ENCODE measurements around the gene ACYP1. TPM values are rescaled to one million over a fixed set of nuclear protein-coding genes. Genes with fewer than 3 reads are reported as not detected.

Gene ACYP1
- total RNA-seq, 3 donors from 2014 or later (not counting 1 experiment from before 2014, with no cell fraction given): 13.3 to 17.4 (median 14.9) TPM

- Histone ChIP-seq H3K36me3 (ENCODE audit: control insufficient read depth, insufficient read depth, low read length) (peaks cover 62% of the 10 kb centered on the region), H3K27me3 (ENCODE audit: control insufficient read depth, insufficient read depth, low read length) (no peaks in the 10 kb centered on the region), H3K9me3 (ENCODE audit: control insufficient read depth, insufficient read depth, low read length) (no peaks in the 10 kb centered on the region), H3K4me1 (ENCODE audit: control insufficient read depth, insufficient read depth, low read length) (no peaks in the 10 kb centered on the region), H3K4me3 (ENCODE audit: low read length) (no peak overlapping the region), H3K27ac (ENCODE audit: low read length) (no peak overlapping the region)
- H3K27me3 Mint-ChIP-seq (ENCODE audit: low read depth in 2 of 2): no peaks in the 10 kb centered on the region
- H3K4me3 Mint-ChIP-seq: no peak overlapping the region
- no peaks in the 10 kb centered on the region for H3K4me1 Mint-ChIP-seq
- ATAC-seq: no peak
- 99% methylated on average over 5 of the region's 5 CpGs for WGBS (ENCODE audit: insufficient coverage)
- no peak overlapping the region for H3K27ac Mint-ChIP-seq
- no peak for DNase-seq
- no peaks in the 10 kb centered on the region for H3K9me3 Mint-ChIP-seq
- no peak for TF ChIP-seq CTCF (IDR thresholded peaks at IDR 0.05)
- intact Hi-C loops (cut with micrococcal nuclease): no loop called here
- no peaks in the 10 kb centered on the region for H3K36me3 Mint-ChIP-seq
Observed at GRCh38 chr14:75084513-75084912, 20.7 kb upstream of the ACYP1 start.

- intact Hi-C loops (cut with micrococcal nuclease): no loop called here
- H3K27me3 Mint-ChIP-seq (ENCODE audit: low read depth in 2 of 2): no peaks in the 10 kb centered on the region
- H3K27ac ChIP-seq (ENCODE audit: low read length): no peak overlapping the region
- no peaks in the 10 kb centered on the region for H3K27me3 ChIP-seq (ENCODE audit: control insufficient read depth, insufficient read depth, low read length)
- H3K9me3 Mint-ChIP-seq: no peaks in the 10 kb centered on the region
- DNase-seq (no peak), ATAC-seq (no peak)
- no peak overlapping the region for H3K4me3 Mint-ChIP-seq
- H3K4me3 ChIP-seq (ENCODE audit: low read length): no peak overlapping the region
- H3K4me1 Mint-ChIP-seq: no peaks in the 10 kb centered on the region
- H3K36me3 Mint-ChIP-seq: no peaks in the 10 kb centered on the region
- no peak overlapping the region for H3K27ac Mint-ChIP-seq
- no peak for TF ChIP-seq CTCF (IDR thresholded peaks at IDR 0.05)
- H3K9me3 ChIP-seq (ENCODE audit: control insufficient read depth, insufficient read depth, low read length): no peaks in the 10 kb centered on the region
- H3K4me1 ChIP-seq (ENCODE audit: control insufficient read depth, insufficient read depth, low read length): no peaks in the 10 kb centered on the region
- WGBS (ENCODE audit: insufficient coverage): 100% methylated on average over 1 of the region's 1 CpG
- peaks cover 60% of the 10 kb centered on the region for H3K36me3 ChIP-seq (ENCODE audit: control insufficient read depth, insufficient read depth, low read length)
Observed at GRCh38 chr14:75083271-75083670, 19.4 kb upstream of the ACYP1 start.

GRCh38 chr14:75081660-75082229 lies 17.9 kb upstream of the ACYP1 start:
- Histone ChIP-seq H3K36me3 (ENCODE audit: control insufficient read depth, insufficient read depth, low read length) (peaks cover 45% of the 10 kb centered on the region), H3K4me3 (ENCODE audit: low read length) (no peak overlapping the region), H3K27ac (ENCODE audit: low read length) (no peak overlapping the region), H3K27me3 (ENCODE audit: control insufficient read depth, insufficient read depth, low read length) (no peaks in the 10 kb centered on the region), H3K9me3 (ENCODE audit: control insufficient read depth, insufficient read depth, low read length) (no peaks in the 10 kb centered on the region), H3K4me1 (ENCODE audit: control insufficient read depth, insufficient read depth, low read length) (no peaks in the 10 kb centered on the region)
- Mint-ChIP-seq H3K9me3 (no peaks in the 10 kb centered on the region), H3K27ac (no peak overlapping the region), H3K4me3 (no peak overlapping the region), H3K4me1 (no peaks in the 10 kb centered on the region), H3K27me3 (ENCODE audit: low read depth in 2 of 2) (no peaks in the 10 kb centered on the region), H3K36me3 (no peaks in the 10 kb centered on the region)
- intact Hi-C loops (cut with micrococcal nuclease): no loop called here
- TF ChIP-seq CTCF (IDR thresholded peaks at IDR 0.05): no peak
- ATAC-seq: no peak
- DNase-seq: no peak
- 100% methylated on average over 2 of the region's 2 CpGs for WGBS (ENCODE audit: insufficient coverage)

GRCh38 chr14:75079521-75079920 lies 15.7 kb upstream of the ACYP1 start:
- no peak for TF ChIP-seq CTCF (IDR thresholded peaks at IDR 0.05)
- intact Hi-C loops (cut with micrococcal nuclease): no loop called here
- Histone ChIP-seq H3K27me3 (ENCODE audit: control insufficient read depth, insufficient read depth, low read length) (no peaks in the 10 kb centered on the region), H3K36me3 (ENCODE audit: control insufficient read depth, insufficient read depth, low read length) (peaks cover 27% of the 10 kb centered on the region), H3K4me3 (ENCODE audit: low read length) (no peak overlapping the region), H3K9me3 (ENCODE audit: control insufficient read depth, insufficient read depth, low read length) (no peaks in the 10 kb centered on the region), H3K4me1 (ENCODE audit: control insufficient read depth, insufficient read depth, low read length) (no peaks in the 10 kb centered on the region), H3K27ac (ENCODE audit: low read length) (no peak overlapping the region)
- no peaks in the 10 kb centered on the region for H3K36me3 Mint-ChIP-seq
- H3K4me3 Mint-ChIP-seq: no peak overlapping the region
- ATAC-seq (no peak), DNase-seq (no peak)
- no peaks in the 10 kb centered on the region for H3K4me1 Mint-ChIP-seq
- no peaks in the 10 kb centered on the region for H3K27me3 Mint-ChIP-seq (ENCODE audit: low read depth in 2 of 2)
- no peaks in the 10 kb centered on the region for H3K9me3 Mint-ChIP-seq
- WGBS (ENCODE audit: insufficient coverage): 47% methylated on average over 4 of the region's 4 CpGs
- H3K27ac Mint-ChIP-seq: no peak overlapping the region

Measured in natural killer cell (primary cell).